Sigmoid colon (tissue), 4 donors: Measurements from ENCODE around the gene SMIM34.
"Not testable (repeated sequence)": the region's sequence is repeated elsewhere in the genome, so short reads cannot be mapped to it uniquely, and the experiment has no call there.

Source experiments
- CTCF ChIP-seq, 4 experiments: fragments of 450-650 bp in 3 of 4; fragments of 200-600 bp in 1 of 4; IDR thresholded peaks; one replicate each; pipeline ENCODE4 v1.5.1; 2016 to 2019; ENCODE audit warnings: antibody characterized with exemption in 4 of 4, mild to moderate bottlenecking in 3 of 4, moderate library complexity in 2 of 4
- EP300 ChIP-seq, 4 donors: sonication (generic); formaldehyde crosslinking; IDR thresholded peaks; one replicate each; pipeline ENCODE4 v1.6.1; 2017; ENCODE audit warnings: antibody characterized with exemption in 4 of 4
- POLR2AphosphoS5 ChIP-seq, 4 donors: sonication (generic); formaldehyde crosslinking; IDR thresholded peaks; one replicate each; pipeline ENCODE4 v1.6.1; 2017; ENCODE audit warnings: antibody characterized with exemption in 4 of 4

- not testable (repeated sequence) for TF ChIP-seq CTCF, POLR2AphosphoS5, EP300 (IDR thresholded peaks at IDR 0.05)
Measured at GRCh38 chr21:34467333-34467732, 43.6 kb upstream of the SMIM34 start.
